Neuron (in vitro differentiated cells): Measurements from ENCODE around the gene SRSF1.
"Not testable (repeated sequence)": the region's sequence is repeated elsewhere in the genome, so short reads cannot be mapped to it uniquely, and the experiment has no call there.

Source experiments
- H2AFZ ChIP-seq: one replicate; pipeline ENCODE4 v1.6.1; 2013; ENCODE audit warnings: low read depth, mild to moderate bottlenecking, inconsistent platforms, low read length, moderate library complexity
- H3K27me3 ChIP-seq: one replicate; pipeline ENCODE4 v1.6.1; 2013; ENCODE audit warnings: low read length; ENCODE audit not compliant: insufficient read depth
- H3K36me3 ChIP-seq: one replicate; pipeline ENCODE4 v1.6.1; 2013; ENCODE audit warnings: low read length; ENCODE audit not compliant: insufficient read depth
- H3K4me1 ChIP-seq: one replicate; pipeline ENCODE4 v1.6.1; 2013; ENCODE audit warnings: low read length; ENCODE audit not compliant: insufficient read depth
- H3K4me3 ChIP-seq: 2 replicates; pipeline ENCODE4 v1.5.1; 2013; ENCODE audit warnings: mild to moderate bottlenecking, low read length, moderate library complexity
- H3K9me3 ChIP-seq: one replicate; pipeline ENCODE4 v1.6.1; 2013; ENCODE audit warnings: low read length

SRSF1 gene

GRCh38 chr17:57962279-57963148, 44.5 kb downstream of the SRSF1 start:
- H3K9me3 ChIP-seq, result no peaks in the 10 kb centered on the region

GRCh38 chr17:57959929-57960328, 47.1 kb downstream of the SRSF1 start:
- Histone ChIP-seq H3K27me3 (no peaks in the 10 kb centered on the region), H3K36me3 (no peaks in the 10 kb centered on the region), H3K4me1 (peaks cover 13% of the 10 kb centered on the region), H3K4me3 (no peak overlapping the region), H3K9me3 (no peaks in the 10 kb centered on the region), H2AFZ (no peak overlapping the region)

More at GRCh38 chr17:57962279-57963148, 44.5 kb downstream of the SRSF1 start:
- H2AFZ ChIP-seq, result no peak overlapping the region
- no peaks in the 10 kb centered on the region for H3K27me3 ChIP-seq
- no peak overlapping the region for H3K4me3 ChIP-seq
- no peaks in the 10 kb centered on the region for H3K36me3 ChIP-seq
- no peaks in the 10 kb centered on the region for H3K4me1 ChIP-seq

GRCh38 chr17:57958391-57958790, 48.7 kb downstream of the SRSF1 start:
- not testable (repeated sequence) for H3K36me3 ChIP-seq, H3K27me3 ChIP-seq, H3K9me3 ChIP-seq, H3K4me3 ChIP-seq, H2AFZ ChIP-seq
- H3K4me1 ChIP-seq, result peaks cover 22% of the 10 kb centered on the region

DNA sequence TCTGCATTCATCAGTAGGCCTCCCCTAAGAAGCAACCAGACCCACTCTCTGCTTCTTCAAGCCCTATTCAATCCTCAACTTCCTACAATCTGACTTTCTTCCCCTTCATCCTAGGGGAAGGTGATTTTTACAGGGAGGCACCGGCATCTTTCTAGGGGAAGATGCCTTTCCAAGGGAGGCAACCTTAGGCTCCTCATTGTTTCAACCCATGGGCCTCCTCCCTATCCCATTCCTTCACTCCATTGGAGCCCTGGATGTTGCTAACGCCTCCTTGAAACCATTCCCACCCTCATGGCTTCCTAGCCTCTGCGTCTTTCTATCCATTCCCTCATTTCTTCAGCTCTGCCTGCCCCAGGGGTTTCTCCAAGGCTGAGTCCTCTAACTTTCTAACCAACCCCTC, 49.2 kb downstream of the SRSF1 start:
- H3K9me3 ChIP-seq, result no peaks in the 10 kb centered on the region
- H3K4me1 ChIP-seq, result peaks cover 27% of the 10 kb centered on the region
- no peak overlapping the region for H2AFZ ChIP-seq
- no peaks in the 10 kb centered on the region for H3K27me3 ChIP-seq
- H3K4me3 ChIP-seq, result no peak overlapping the region
- no peaks in the 10 kb centered on the region for H3K36me3 ChIP-seq

GRCh38 chr17:57957120-57957850, 49.8 kb downstream of the SRSF1 start:
- Histone ChIP-seq H3K27me3 (no peaks in the 10 kb centered on the region), H3K4me1 (peaks cover 31% of the 10 kb centered on the region), H3K9me3 (no peaks in the 10 kb centered on the region), H3K36me3 (no peaks in the 10 kb centered on the region), H3K4me3 (no peak overlapping the region), H2AFZ (no peak overlapping the region)

DNA sequence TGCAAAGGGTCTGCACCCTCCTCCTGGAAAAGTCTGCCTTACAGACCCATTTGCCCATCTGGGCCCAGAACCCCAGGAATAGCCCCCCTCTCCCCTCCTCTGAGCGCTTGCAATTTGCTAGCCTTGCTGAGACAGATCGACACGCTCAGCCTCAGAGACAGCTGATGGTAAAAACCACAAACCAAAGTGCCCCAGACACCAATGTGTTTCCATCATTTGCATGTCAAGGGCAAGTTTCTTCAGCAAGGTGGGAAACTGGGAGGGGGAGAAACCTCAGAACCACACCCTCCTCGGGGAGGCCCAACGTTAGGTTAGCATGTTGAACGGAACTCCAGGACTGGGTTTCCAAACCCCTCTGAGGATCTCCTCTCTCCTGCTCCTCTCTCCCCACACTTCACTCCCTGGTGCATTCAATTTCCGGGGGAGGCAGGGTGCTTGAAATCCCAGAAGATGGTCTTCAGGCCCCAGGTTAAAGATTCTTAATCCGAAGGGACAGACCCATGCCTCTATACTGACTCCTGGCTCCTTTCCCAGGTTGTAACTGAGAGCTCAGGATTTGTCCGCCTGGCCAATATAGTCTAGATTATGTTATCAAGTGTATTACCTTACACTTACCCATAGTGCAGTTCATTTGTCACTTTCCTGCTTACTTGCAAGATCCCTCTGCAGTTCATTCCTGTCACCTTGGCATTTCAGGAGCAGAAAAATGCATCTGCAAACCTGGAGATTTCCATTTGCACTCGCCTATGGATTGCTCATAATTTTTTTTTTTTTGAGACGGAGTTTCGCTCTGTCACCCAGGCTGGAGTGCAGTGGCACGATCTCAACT, 50.5 kb downstream of the SRSF1 start:
- Histone ChIP-seq H2AFZ (no peak overlapping the region), H3K4me1 (peaks cover 31% of the 10 kb centered on the region), H3K36me3 (no peaks in the 10 kb centered on the region), H3K4me3 (no peak overlapping the region), H3K27me3 (no peaks in the 10 kb centered on the region), H3K9me3 (no peaks in the 10 kb centered on the region)

GRCh38 chr17:57955183-57955931, 51.7 kb downstream of the SRSF1 start, which contains the start of gene CUEDC1:
TSS of gene CUEDC1 (minus strand) at chr17:57955412. CDS start at chr17:57885564, 69,848 bp downstream.
- Histone ChIP-seq H3K27me3 (no peaks in the 10 kb centered on the region), H3K4me1 (peaks cover 39% of the 10 kb centered on the region), H3K9me3 (no peaks in the 10 kb centered on the region), H3K36me3 (no peaks in the 10 kb centered on the region), H2AFZ (peak within 1 kb of the TSS; percentile 60), H3K4me3 (peak within 1 kb of the TSS; percentile 59)

DNA sequence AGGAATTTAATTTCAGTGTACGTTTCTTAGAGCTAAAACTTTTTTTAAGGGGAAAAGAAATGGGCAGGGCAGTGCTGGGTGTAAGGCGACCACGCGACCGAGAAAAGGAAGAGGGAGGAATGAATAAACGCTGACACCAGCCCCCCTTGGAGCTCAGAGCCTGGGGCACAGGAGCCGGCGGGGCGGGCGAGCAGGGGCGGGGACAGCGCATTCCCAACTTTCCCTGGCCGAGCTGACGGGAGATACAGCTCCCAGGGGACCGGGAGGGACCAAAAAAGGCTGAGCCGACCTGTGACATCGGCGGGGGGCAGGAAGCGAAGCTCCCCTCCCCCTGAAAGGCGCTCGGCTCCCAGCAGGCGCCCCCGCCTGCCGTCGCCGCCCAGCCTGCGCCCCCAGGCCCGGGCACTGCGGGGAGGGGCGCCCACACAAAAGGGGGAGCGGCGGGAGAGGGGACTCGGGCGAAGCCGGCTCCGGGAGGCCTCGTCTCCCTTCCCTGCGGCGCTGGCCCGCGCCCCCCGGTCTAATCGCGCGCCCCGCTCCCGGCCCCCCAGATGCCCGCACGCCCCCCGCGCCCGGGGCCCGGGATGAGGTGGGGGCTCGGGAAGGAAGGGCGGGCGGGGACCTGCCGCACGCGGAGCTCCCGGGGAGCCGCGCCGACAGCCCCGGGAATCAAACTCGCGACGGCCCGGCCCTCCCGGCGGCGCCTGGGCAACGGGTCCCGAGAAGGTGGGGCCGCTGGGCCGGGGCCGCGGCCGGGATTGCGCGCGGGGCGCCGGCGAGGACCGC, 52.5 kb downstream of the SRSF1 start:
- Histone ChIP-seq H3K36me3 (no peaks in the 10 kb centered on the region), H3K4me3 (peak overlapping the region; percentile 59), H3K4me1 (peaks cover 39% of the 10 kb centered on the region), H3K27me3 (no peaks in the 10 kb centered on the region), H2AFZ (peak overlapping the region; percentile 60), H3K9me3 (no peaks in the 10 kb centered on the region)

GRCh38 chr17:57953705-57954396, 53.2 kb downstream of the SRSF1 start:
- H3K27me3 ChIP-seq, result no peaks in the 10 kb centered on the region
- H3K36me3 ChIP-seq, result no peaks in the 10 kb centered on the region
- no peaks in the 10 kb centered on the region for H3K9me3 ChIP-seq
- peaks cover 42% of the 10 kb centered on the region for H3K4me1 ChIP-seq
- H3K4me3 ChIP-seq, result peak overlapping the region; percentile 59
- peak overlapping the region; percentile 60 for H2AFZ ChIP-seq
